Measurements from ENCODE around the gene HHAT.

Gene HHAT

DNA sequence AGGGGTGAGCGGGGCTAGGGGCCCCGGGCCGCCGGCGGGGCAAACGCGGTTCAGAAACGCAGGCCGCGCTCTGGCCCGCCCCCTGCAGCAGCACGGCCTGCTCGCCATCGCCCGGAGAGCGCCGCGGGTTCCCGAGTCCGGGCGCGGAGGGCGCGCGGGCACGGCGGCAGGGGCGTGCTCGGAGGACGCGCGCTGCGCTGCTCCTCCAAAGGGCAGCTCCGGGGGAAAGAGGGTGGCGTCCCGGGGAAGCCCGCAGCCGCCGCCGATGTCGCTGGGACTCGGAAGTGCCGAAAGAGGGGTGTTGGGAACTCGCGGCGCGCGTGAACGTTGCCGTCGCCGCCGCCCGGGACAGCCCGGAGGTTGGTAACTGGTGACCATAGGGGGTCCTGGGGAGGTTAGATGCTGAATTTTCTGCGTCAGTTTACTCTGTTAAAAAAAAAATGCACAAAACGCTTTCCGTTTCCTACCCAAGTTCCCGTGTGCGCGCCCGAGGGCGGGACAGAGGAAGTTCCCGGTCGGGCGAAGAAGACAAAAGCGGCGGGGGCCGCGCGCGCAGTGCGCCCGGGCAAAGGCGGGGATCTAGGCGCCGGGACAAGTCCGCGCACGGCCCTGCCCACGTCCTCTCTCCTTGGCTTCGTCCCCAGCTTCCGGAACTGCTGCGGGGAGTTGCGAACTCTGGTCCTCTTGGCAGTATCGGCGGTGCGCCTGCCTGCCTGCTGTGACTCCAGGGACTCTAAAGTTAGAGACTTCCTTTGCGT is at the start of gene HHAT:
HHAT (plus strand) TSS at position 157 of the 758 bp plus-strand sequence. CDS start 20,074 bp downstream, outside the sequence.
- DNase-seq (ENCODE audit: low spot score), result peak; percentile 68

GRCh38 chr1:210280221-210280620 is 48.5 kb upstream of the HHAT start:
- DNase-seq (ENCODE audit: low spot score), result no peak

GRCh38 chr1:210288116-210288515 is 40.6 kb upstream of the HHAT start:
- no peak for DNase-seq (ENCODE audit: low spot score)

DNA sequence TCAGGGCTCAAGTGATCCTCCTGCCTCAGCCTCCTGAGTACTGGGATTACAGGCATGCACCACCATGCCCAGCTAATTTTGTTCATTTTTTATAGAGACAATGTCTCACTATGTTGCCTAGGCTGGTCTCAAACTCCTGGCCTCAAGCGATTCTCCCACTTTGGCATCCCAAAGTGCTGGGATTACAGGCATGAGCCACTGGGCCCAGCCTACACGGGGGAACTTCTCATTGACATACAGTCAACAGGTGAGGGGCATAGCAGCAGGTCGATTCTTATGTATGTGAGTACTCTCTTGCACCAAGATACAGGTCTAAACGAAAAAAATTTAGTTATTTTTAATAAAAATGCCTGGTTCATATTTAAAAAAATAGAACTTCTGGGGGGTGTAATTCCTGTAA is 39.5 kb upstream of the HHAT start:
- no peak for DNase-seq (ENCODE audit: low spot score)

GRCh38 chr1:210291081-210291764 is 37.5 kb upstream of the HHAT start:
- DNase-seq (ENCODE audit: low spot score), result no peak

DNA sequence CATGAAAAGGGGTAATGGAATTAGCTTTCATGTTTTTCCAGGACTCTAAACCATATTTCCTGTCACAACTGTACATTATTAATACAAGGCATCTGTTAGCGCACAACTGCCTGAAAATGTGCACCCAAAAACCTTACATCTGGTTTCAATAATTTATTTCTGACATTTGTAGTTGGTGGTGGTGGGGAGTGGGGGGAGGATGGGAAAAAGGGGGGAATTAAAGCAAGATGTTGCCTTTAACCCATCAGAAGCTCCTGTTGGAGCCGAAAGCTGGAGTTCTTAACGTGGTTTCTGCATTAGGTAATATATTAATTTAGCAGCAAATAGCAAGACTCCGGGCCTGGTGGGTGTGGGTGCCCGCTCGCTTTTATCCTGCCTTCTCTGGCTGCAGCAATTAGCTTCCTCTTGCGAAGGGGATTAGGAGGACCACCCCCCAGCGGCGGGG is 36.9 kb upstream of the HHAT start:
- DNase-seq (ENCODE audit: low spot score), result no peak

DNA sequence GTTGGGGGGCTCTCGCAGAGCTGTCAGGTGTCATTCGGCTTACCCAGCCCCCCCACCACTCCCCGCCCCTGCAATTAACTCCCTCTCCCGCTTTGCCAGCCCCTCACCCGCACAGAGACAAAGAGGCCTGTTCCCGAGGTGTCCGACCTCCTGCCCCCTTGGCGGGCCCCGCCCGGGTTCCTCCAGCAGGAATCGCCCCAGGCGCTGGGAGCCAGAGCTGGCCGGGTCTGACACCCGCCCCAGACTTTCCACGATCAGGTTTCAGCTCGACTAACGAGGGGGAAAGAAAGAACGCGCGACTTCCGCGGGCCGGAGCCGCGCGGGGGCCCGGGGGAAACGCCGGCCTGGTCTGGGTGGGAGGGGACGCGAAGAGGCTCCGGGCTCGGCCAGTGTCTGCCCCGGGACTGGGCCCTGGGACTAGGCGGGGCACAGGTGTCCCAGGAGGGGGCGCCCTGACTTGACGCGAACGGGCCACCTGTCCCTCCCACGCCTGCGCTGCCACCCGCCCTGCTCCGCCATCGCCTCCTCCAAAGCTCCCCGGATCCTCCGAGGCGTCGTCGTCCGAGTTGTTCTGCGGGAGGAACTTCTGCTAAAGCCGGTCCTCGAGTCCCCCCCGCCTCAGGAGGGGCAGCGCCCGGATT is 36.4 kb upstream of the HHAT start:
- no peak for DNase-seq (ENCODE audit: low spot score)

DNA sequence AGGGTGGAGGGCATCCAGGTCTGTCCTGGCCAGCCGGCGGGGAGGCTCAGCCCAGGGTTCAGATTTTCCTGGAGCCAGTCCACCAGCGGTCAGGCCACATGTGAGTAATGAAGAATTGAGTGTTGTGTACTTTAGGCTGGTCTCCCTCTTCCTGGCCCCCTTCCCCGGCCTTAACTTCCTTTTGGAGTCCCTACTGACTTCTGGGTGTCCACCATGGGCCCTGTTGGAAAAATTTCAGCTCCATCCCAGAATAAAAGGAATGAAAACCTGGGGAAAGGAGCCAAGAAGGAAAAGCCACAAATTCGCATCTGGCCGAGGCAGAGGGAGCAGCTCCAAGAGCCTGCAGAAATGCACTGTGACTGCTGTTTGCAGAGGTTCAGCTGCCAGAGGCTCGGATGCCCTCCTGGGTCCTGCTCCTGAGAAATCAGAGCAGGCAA is 35.5 kb upstream of the HHAT start:
- DNase-seq (ENCODE audit: low spot score), result no peak

DNA sequence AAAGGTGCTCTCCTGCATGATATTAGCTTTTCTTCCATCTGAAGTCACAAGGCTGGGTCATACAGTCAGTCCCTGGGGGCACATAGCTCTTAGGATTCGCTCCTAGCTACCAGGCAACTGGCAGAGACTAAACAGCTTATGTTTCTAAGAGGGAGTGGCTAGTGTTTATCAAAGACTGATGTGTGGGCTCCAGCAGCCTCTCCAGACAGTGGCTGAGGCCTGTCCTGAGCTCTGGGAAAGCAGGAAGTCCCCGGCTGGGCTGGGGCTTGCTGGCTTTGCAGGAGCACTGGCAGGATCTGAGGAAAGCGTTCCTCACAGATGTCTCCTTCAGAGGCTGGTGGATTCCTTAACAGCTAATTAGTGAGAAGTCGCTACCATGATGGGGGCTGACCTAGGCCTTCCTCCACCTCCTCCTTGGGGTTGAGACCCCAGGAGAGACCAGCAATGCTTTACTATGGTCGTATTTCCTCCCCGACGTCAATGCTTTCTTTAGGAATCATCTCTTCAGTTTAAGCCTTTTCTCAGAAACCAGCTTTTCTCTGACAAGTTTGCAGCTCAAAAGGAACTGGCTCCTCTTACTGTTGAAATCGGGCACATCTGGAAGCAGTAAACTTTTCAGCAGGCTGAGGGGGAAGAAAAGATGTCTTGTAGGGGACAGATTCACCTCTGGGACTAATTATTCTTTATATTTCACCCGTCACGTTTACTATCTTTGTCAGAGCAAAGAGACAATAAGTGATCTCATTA is 33.5 kb upstream of the HHAT start:
- no peak for DNase-seq (ENCODE audit: low spot score)

DNA sequence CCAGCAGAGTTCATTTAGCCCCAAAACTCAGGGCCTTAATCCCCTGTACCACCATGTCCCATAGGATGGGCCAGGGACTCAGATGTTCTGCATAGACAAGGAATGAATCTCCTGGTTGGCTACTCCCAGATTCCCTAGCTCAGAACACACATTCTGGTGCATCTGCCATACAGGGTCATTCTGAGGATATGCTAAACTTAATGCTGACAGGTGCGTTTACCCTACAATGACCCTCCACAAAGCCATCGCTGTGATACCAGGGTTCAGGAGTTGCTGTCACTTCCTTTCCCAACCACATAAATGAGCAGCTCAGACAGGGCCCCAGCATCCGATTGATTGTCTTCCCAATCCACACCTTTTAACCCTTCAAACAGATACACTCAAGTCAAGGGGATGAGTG is 32.0 kb upstream of the HHAT start:
- no peak for DNase-seq (ENCODE audit: low spot score)

DNA sequence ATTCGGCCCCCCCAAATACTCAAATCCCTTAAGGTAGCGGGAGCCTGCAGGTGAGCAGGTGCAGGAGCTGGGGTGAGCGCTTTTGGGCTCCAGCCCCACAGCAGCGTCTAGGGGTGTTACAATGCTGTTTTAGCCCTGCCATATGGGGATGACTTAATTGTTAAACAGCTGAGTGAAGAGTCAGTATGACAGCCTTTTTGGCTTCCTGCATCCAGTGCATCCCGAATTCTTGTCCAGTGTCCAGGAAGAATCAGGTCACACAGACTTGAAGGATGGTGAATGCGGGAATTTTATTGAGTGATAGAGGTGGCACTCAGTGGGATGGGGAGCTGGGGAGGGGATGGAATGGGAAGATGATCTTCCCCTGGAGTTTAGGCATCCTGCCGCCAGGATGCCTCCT is 30.4 kb upstream of the HHAT start:
- DNase-seq (ENCODE audit: low spot score), result no peak

- DNase-seq (ENCODE audit: low spot score), result no peak
These were observed 29.8 kb upstream of the HHAT start for GRCh38 chr1:210298936-210299335.

DNA sequence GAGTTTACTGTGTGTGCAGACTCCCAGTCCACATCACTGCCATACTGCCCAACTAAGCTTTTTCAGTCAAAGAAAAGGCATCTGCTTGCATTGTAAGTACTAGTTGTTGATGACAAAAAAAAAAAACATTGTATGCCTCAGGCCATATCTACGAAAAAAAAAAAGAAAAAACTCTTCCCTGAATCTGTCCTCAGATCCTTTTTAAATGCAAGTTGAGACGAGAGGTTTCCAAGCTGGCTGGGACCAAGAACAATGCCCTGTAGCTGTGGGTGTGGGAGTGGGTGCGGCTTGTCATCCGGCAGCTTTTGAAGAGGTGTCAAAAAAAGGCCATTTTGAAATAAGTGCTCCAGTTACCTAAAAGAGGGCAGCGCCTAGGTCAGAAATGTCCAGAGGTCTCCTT is 29.2 kb upstream of the HHAT start:
- no peak for DNase-seq (ENCODE audit: low spot score)

- DNase-seq (ENCODE audit: low spot score), result no peak
These were observed 27.6 kb upstream of the HHAT start for GRCh38 chr1:210300923-210301614.

DNA sequence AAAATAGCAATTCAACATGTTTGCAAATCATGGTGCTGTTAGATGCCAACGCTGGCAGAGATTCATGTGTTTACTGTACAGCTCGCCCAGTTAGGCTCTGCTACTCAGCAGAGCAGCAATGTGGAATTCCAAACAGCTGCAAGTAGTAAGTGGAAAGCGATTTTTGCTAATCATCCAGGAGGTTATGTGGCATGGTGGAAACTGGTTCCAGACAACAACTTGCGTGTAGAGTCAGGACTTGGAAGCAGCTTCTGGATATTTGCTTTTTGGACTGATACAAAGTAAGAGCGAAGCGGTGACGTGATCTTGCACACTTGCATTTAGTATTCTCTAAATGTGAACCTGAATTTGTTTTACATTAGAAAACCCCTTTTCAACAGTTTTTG is 27.1 kb upstream of the HHAT start:
- no peak for DNase-seq (ENCODE audit: low spot score)

- no peak for DNase-seq (ENCODE audit: low spot score)
These were observed 26.2 kb upstream of the HHAT start for GRCh38 chr1:210302501-210302900.

DNA sequence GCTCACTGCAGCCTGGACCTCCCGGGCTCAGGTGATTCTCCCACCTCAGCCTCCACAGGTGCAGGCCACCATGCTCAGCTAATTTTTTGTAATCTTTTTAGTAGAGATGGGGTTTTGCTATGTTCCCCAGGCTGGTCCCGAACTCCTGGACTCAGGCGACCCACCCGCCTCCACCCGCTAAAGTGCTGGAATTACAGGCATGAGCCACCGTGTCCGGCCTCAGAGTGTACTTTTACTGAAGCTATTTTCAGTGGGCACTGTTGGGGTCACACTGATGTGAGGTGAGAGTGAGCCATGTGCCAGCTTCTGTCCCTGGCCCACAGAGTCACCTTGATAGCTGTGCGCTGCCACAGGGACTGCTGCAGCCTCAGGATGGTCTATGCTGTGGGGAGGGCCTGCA is 25.3 kb upstream of the HHAT start:
- DNase-seq (ENCODE audit: low spot score), result no peak

GRCh38 chr1:210310562-210311153 is 18.0 kb upstream of the HHAT start:
- no peak for DNase-seq (ENCODE audit: low spot score)

- DNase-seq (ENCODE audit: low spot score), result no peak
These were observed 16.8 kb upstream of the HHAT start for GRCh38 chr1:210311726-210312493.

DNA sequence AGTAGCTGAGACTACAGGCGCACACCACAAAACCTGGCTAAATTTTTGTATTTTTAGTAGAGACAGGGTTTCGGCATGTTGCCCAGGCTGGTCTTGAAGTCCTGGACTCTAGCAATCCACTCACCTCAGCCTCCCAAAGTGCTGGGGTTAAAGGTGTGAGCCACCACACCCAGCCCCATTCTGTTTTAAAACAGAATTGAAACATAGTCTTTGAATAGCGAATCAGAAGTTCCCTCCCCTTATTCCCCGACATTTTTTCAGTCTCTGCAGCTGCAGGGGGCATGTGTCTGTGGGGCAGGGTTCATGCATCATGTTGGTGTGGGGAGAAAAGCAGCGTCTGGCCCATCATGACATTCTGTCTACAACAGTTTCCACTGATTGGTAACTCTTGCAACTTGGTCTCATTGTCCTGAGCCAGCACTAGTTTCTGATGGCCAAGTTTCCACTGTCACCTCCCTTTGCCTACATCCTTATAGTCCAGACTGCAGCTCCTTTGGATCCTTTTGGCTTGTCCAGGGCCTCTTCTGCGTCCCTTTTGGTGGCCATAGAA is 15.6 kb upstream of the HHAT start:
- no peak for DNase-seq (ENCODE audit: low spot score)

Data from CD4-positive, alpha-beta T cell treated with Interleukin-15 for 4 hours (primary cell).